ENCODE data around the gene MICAL2.

MICAL2 gene

GRCh38 chr11:12172493-12173013 lies 62.2 kb downstream of the MICAL2 start:
- TF ChIP-seq TCF12 (IDR thresholded peaks at IDR 0.05; ENCODE audit: low read depth) (no peak), REST (IDR thresholded peaks at IDR 0.05; ENCODE audit: low read depth) (no peak), ZBTB7A (IDR thresholded peaks at IDR 0.05; ENCODE audit: low read depth) (no peak), USF1 (IDR thresholded peaks at IDR 0.05) (no peak), TAF1 (IDR thresholded peaks at IDR 0.05; ENCODE audit: low read depth) (no peak), YY1 (IDR thresholded peaks at IDR 0.05; ENCODE audit: low read depth) (no peak), CEBPB (IDR thresholded peaks at IDR 0.05) (no peak), FOXM1 (IDR thresholded peaks at IDR 0.05; ENCODE audit: borderline replicate concordance, low read depth) (no peak), MAX (IDR thresholded peaks at IDR 0.05) (no peak), EP300 (IDR thresholded peaks at IDR 0.05; ENCODE audit: borderline replicate concordance) (no peak), TEAD4 (IDR thresholded peaks at IDR 0.05) (no peak), RAD21 (IDR thresholded peaks at IDR 0.05; ENCODE audit: low read depth) (no peak)

- TF ChIP-seq CEBPB (IDR thresholded peaks at IDR 0.05) (no peak), MAX (IDR thresholded peaks at IDR 0.05) (no peak), RAD21 (IDR thresholded peaks at IDR 0.05; ENCODE audit: low read depth) (no peak), TCF12 (IDR thresholded peaks at IDR 0.05; ENCODE audit: low read depth) (no peak), TAF1 (IDR thresholded peaks at IDR 0.05; ENCODE audit: low read depth) (no peak), EP300 (IDR thresholded peaks at IDR 0.05; ENCODE audit: borderline replicate concordance) (no peak), EGR1 (IDR thresholded peaks at IDR 0.05) (no peak), FOXM1 (IDR thresholded peaks at IDR 0.05; ENCODE audit: borderline replicate concordance, low read depth) (no peak), NFIC (IDR thresholded peaks at IDR 0.05) (no peak), TEAD4 (IDR thresholded peaks at IDR 0.05) (no peak)
Observed at GRCh38 chr11:12173111-12173510, 62.7 kb downstream of the MICAL2 start.

GRCh38 chr11:12174128-12174476 lies 63.7 kb downstream of the MICAL2 start:
- TF ChIP-seq RAD21 (IDR thresholded peaks at IDR 0.05; ENCODE audit: low read depth) (no peak), EP300 (IDR thresholded peaks at IDR 0.05; ENCODE audit: borderline replicate concordance) (no peak), TEAD4 (IDR thresholded peaks at IDR 0.05) (no peak), CREB1 (IDR thresholded peaks at IDR 0.05; ENCODE audit: low read depth) (no peak), TAF1 (IDR thresholded peaks at IDR 0.05; ENCODE audit: low read depth) (no peak)

GRCh38 chr11:12174477-12175143 lies 64.2 kb downstream of the MICAL2 start:
- TF ChIP-seq EGR1 (IDR thresholded peaks at IDR 0.05) (no peak), FOXM1 (IDR thresholded peaks at IDR 0.05; ENCODE audit: borderline replicate concordance, low read depth) (no peak), YY1 (IDR thresholded peaks at IDR 0.05; ENCODE audit: low read depth) (no peak), TEAD4 (IDR thresholded peaks at IDR 0.05) (no peak), CEBPB (IDR thresholded peaks at IDR 0.05) (no peak), EP300 (IDR thresholded peaks at IDR 0.05; ENCODE audit: borderline replicate concordance) (no peak), MAX (IDR thresholded peaks at IDR 0.05) (no peak), USF1 (IDR thresholded peaks at IDR 0.05) (no peak), NFIC (IDR thresholded peaks at IDR 0.05) (no peak), CREB1 (IDR thresholded peaks at IDR 0.05; ENCODE audit: low read depth) (no peak), REST (IDR thresholded peaks at IDR 0.05; ENCODE audit: low read depth) (no peak), TAF1 (IDR thresholded peaks at IDR 0.05; ENCODE audit: low read depth) (no peak), RAD21 (IDR thresholded peaks at IDR 0.05; ENCODE audit: low read depth) (no peak), TCF12 (IDR thresholded peaks at IDR 0.05; ENCODE audit: low read depth) (no peak), ZBTB7A (IDR thresholded peaks at IDR 0.05; ENCODE audit: low read depth) (no peak)

GRCh38 chr11:12175694-12176241 lies 65.4 kb downstream of the MICAL2 start:
- TF ChIP-seq USF1 (IDR thresholded peaks at IDR 0.05) (no peak), EGR1 (IDR thresholded peaks at IDR 0.05) (no peak), TEAD4 (IDR thresholded peaks at IDR 0.05) (no peak), FOXM1 (IDR thresholded peaks at IDR 0.05; ENCODE audit: borderline replicate concordance, low read depth) (no peak), ZBTB7A (IDR thresholded peaks at IDR 0.05; ENCODE audit: low read depth) (no peak), YY1 (IDR thresholded peaks at IDR 0.05; ENCODE audit: low read depth) (no peak), MAX (IDR thresholded peaks at IDR 0.05) (no peak), EP300 (IDR thresholded peaks at IDR 0.05; ENCODE audit: borderline replicate concordance) (no peak), TAF1 (IDR thresholded peaks at IDR 0.05; ENCODE audit: low read depth) (no peak), NFIC (IDR thresholded peaks at IDR 0.05) (no peak), TCF12 (IDR thresholded peaks at IDR 0.05; ENCODE audit: low read depth) (no peak), CEBPB (IDR thresholded peaks at IDR 0.05) (no peak), CREB1 (IDR thresholded peaks at IDR 0.05; ENCODE audit: low read depth) (no peak), RAD21 (IDR thresholded peaks at IDR 0.05; ENCODE audit: low read depth) (no peak), REST (IDR thresholded peaks at IDR 0.05; ENCODE audit: low read depth) (no peak)

All from Ishikawa (cell line).